Uterus (tissue), 2 donors: Measurements from ENCODE around the gene HYDIN.

Experiments
- POLR2A ChIP-seq, 2 donors: fragments of 450-650 bp; IDR thresholded peaks; one replicate each; pipeline ENCODE4 v1.6.1; 2016; ENCODE audit warnings: antibody characterized with exemption in 2 of 2, mild to moderate bottlenecking in 1 of 2, moderate library complexity in 1 of 2
- TF ChIP-seq, protein P1 (sequence below), 4 experiments: fragments of 200-600 bp in 2 of 4; fragments of 450-650 bp in 2 of 4; sonication (generic) in 2 of 4; IDR thresholded peaks; one replicate each; pipeline ENCODE4 v1.5.1; 2016 to 2019; ENCODE audit warnings: antibody characterized with exemption in 4 of 4, mild to moderate bottlenecking in 2 of 4, moderate library complexity in 1 of 4

DNA sequence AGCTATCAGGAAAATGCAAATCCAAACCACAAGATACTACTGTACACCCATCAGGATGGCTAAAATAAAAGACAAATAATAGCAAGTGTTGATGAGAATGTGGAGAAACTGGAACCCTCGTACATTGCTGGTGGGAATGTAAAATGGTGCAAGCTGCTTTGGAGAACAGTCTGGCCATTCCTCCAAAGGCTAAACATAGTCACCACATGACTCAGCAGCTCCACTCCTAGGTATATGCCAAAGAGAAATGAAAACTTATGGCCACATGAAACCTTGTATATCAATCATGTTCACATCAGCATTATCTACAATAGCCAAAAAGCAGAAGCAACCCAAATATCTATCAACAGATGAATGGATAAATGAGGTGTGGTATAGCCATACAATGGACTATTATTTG lies 458.0 kb downstream of the HYDIN start:
- TF ChIP-seq, protein P1, sequence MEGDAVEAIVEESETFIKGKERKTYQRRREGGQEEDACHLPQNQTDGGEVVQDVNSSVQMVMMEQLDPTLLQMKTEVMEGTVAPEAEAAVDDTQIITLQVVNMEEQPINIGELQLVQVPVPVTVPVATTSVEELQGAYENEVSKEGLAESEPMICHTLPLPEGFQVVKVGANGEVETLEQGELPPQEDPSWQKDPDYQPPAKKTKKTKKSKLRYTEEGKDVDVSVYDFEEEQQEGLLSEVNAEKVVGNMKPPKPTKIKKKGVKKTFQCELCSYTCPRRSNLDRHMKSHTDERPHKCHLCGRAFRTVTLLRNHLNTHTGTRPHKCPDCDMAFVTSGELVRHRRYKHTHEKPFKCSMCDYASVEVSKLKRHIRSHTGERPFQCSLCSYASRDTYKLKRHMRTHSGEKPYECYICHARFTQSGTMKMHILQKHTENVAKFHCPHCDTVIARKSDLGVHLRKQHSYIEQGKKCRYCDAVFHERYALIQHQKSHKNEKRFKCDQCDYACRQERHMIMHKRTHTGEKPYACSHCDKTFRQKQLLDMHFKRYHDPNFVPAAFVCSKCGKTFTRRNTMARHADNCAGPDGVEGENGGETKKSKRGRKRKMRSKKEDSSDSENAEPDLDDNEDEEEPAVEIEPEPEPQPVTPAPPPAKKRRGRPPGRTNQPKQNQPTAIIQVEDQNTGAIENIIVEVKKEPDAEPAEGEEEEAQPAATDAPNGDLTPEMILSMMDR (IDR thresholded peaks at IDR 0.05) = no peak
- TF ChIP-seq POLR2A (IDR thresholded peaks at IDR 0.05) = no peak
